Activated T-cell treated with anti-CD3 and anti-CD28 coated beads, Interleukin-2, amount 50 U/mL, for 24 hours (primary cell): ENCODE measurements around the gene RPP14.

ENCODE experiments used
- DNase-seq: peaks from one replicate; pipeline ENCODE4 v3.0.0-alpha.2; 2020
- H3K27ac Mint-ChIP-seq: 2 replicates; pipeline ENCODE4 v1.8.0; 2020; ENCODE audit warnings: mild to moderate bottlenecking, mixed read lengths
- H3K27me3 Mint-ChIP-seq: 2 replicates; pipeline ENCODE4 v1.8.0; 2020; ENCODE audit warnings: mixed read lengths
- H3K36me3 Mint-ChIP-seq: 2 replicates; pipeline ENCODE4 v1.8.0; 2020; ENCODE audit warnings: low read depth, mixed read lengths
- H3K4me1 Mint-ChIP-seq: 2 replicates; pipeline ENCODE4 v1.8.0; 2020; ENCODE audit warnings: low read depth, mixed read lengths
- H3K4me3 Mint-ChIP-seq: 2 replicates; pipeline ENCODE4 v1.8.0; 2020; ENCODE audit warnings: mild to moderate bottlenecking, moderate library complexity, mixed read lengths
- H3K9me3 Mint-ChIP-seq: 2 replicates; pipeline ENCODE4 v1.8.0; 2020; ENCODE audit warnings: mixed read lengths

The RPP14 gene

GRCh38 chr3:58350627-58351013 lies 44.6 kb downstream of the RPP14 start:
- DNase-seq: no peak
- Mint-ChIP-seq H3K27ac (peak overlapping the region; percentile 38), H3K4me1 (peaks cover 61% of the 10 kb centered on the region)

GRCh38 chr3:58351920-58352319 lies 45.9 kb downstream of the RPP14 start:
- Mint-ChIP-seq H3K9me3 (no peaks in the 10 kb centered on the region), H3K4me3 (no peak overlapping the region), H3K36me3 (peaks cover 39% of the 10 kb centered on the region), H3K27me3 (no peaks in the 10 kb centered on the region), H3K27ac (no peak overlapping the region), H3K4me1 (peaks cover 57% of the 10 kb centered on the region)
- DNase-seq: no peak

More at GRCh38 chr3:58350627-58351013, 44.6 kb downstream of the RPP14 start:
- Mint-ChIP-seq H3K27me3 (no peaks in the 10 kb centered on the region), H3K4me3 (no peak overlapping the region), H3K9me3 (no peaks in the 10 kb centered on the region), H3K36me3 (peaks cover 40% of the 10 kb centered on the region)

- H3K36me3 Mint-ChIP-seq: peaks cover 32% of the 10 kb centered on the region
- H3K4me1 Mint-ChIP-seq: peaks cover 56% of the 10 kb centered on the region
- peak overlapping the region; percentile 55 for H3K27ac Mint-ChIP-seq
- no peaks in the 10 kb centered on the region for H3K27me3 Mint-ChIP-seq
- no peak overlapping the region for H3K4me3 Mint-ChIP-seq
- no peak for DNase-seq
- no peaks in the 10 kb centered on the region for H3K9me3 Mint-ChIP-seq
Measured at GRCh38 chr3:58352626-58353025, 46.6 kb downstream of the RPP14 start.

GRCh38 chr3:58353722-58354553 lies 47.9 kb downstream of the RPP14 start:
- no peak overlapping the region for H3K4me3 Mint-ChIP-seq
- H3K36me3 Mint-ChIP-seq: peaks cover 21% of the 10 kb centered on the region
- no peaks in the 10 kb centered on the region for H3K9me3 Mint-ChIP-seq
- H3K27ac Mint-ChIP-seq: peak overlapping the region; percentile 83
- H3K4me1 Mint-ChIP-seq: peaks cover 65% of the 10 kb centered on the region
- no peak for DNase-seq
- H3K27me3 Mint-ChIP-seq: no peaks in the 10 kb centered on the region

- no peak overlapping the region for H3K27ac Mint-ChIP-seq
- no peak overlapping the region for H3K4me3 Mint-ChIP-seq
- DNase-seq: no peak
- H3K36me3 Mint-ChIP-seq: peaks cover 16% of the 10 kb centered on the region
- H3K9me3 Mint-ChIP-seq: no peaks in the 10 kb centered on the region
- no peaks in the 10 kb centered on the region for H3K27me3 Mint-ChIP-seq
- H3K4me1 Mint-ChIP-seq: peaks cover 54% of the 10 kb centered on the region
Measured at GRCh38 chr3:58355179-58355578, 49.1 kb downstream of the RPP14 start.

- no peaks in the 10 kb centered on the region for H3K27me3 Mint-ChIP-seq
- no peaks in the 10 kb centered on the region for H3K9me3 Mint-ChIP-seq
- H3K4me1 Mint-ChIP-seq: peaks cover 46% of the 10 kb centered on the region
- H3K36me3 Mint-ChIP-seq: peaks cover 18% of the 10 kb centered on the region
- H3K27ac Mint-ChIP-seq: no peak overlapping the region
- DNase-seq: no peak
- no peak overlapping the region for H3K4me3 Mint-ChIP-seq
Measured at GRCh38 chr3:58356054-58356453, 50.0 kb downstream of the RPP14 start.

- H3K4me3 Mint-ChIP-seq: no peak overlapping the region
Measured at GRCh38 chr3:58357402-58357801, 51.4 kb downstream of the RPP14 start.

GRCh38 chr3:58358092-58358491 lies 52.0 kb downstream of the RPP14 start:
- Mint-ChIP-seq H3K4me3 (no peak overlapping the region), H3K27me3 (no peaks in the 10 kb centered on the region), H3K27ac (peak overlapping the region; percentile 23), H3K36me3 (peaks cover 9% of the 10 kb centered on the region), H3K4me1 (peaks cover 39% of the 10 kb centered on the region), H3K9me3 (no peaks in the 10 kb centered on the region)
- no peak for DNase-seq

More at GRCh38 chr3:58357402-58357801, 51.4 kb downstream of the RPP14 start:
- H3K36me3 Mint-ChIP-seq: peaks cover 14% of the 10 kb centered on the region
- H3K4me1 Mint-ChIP-seq: peaks cover 41% of the 10 kb centered on the region
- peak overlapping the region; percentile 70 for H3K27ac Mint-ChIP-seq
- H3K27me3 Mint-ChIP-seq: no peaks in the 10 kb centered on the region
- DNase-seq: no peak
- no peaks in the 10 kb centered on the region for H3K9me3 Mint-ChIP-seq

GRCh38 chr3:58358808-58359207 lies 52.8 kb downstream of the RPP14 start:
- H3K4me3 Mint-ChIP-seq: no peak overlapping the region
- no peaks in the 10 kb centered on the region for H3K27me3 Mint-ChIP-seq
- H3K4me1 Mint-ChIP-seq: peaks cover 37% of the 10 kb centered on the region
- no peaks in the 10 kb centered on the region for H3K9me3 Mint-ChIP-seq
- DNase-seq: no peak
- H3K36me3 Mint-ChIP-seq: peaks cover 9% of the 10 kb centered on the region
- no peak overlapping the region for H3K27ac Mint-ChIP-seq

GRCh38 chr3:58359621-58360020 lies 53.6 kb downstream of the RPP14 start:
- Mint-ChIP-seq H3K27me3 (no peaks in the 10 kb centered on the region), H3K4me3 (no peak overlapping the region), H3K4me1 (peaks cover 34% of the 10 kb centered on the region), H3K36me3 (peaks cover 9% of the 10 kb centered on the region), H3K27ac (no peak overlapping the region), H3K9me3 (no peaks in the 10 kb centered on the region)
- DNase-seq: no peak

GRCh38 chr3:58361866-58362265 lies 55.8 kb downstream of the RPP14 start:
- H3K36me3 Mint-ChIP-seq: peaks cover 9% of the 10 kb centered on the region
- no peaks in the 10 kb centered on the region for H3K27me3 Mint-ChIP-seq
- H3K9me3 Mint-ChIP-seq: no peaks in the 10 kb centered on the region
- no peak for DNase-seq
- no peak overlapping the region for H3K4me3 Mint-ChIP-seq
- no peak overlapping the region for H3K27ac Mint-ChIP-seq
- H3K4me1 Mint-ChIP-seq: peaks cover 43% of the 10 kb centered on the region

GRCh38 chr3:58366699-58367098 lies 60.7 kb downstream of the RPP14 start:
- Mint-ChIP-seq H3K27ac (no peak overlapping the region), H3K4me3 (no peak overlapping the region), H3K9me3 (no peaks in the 10 kb centered on the region), H3K36me3 (peaks cover 35% of the 10 kb centered on the region), H3K4me1 (peaks cover 25% of the 10 kb centered on the region), H3K27me3 (no peaks in the 10 kb centered on the region)
- no peak for DNase-seq

GRCh38 chr3:58369038-58369437 lies 63.0 kb downstream of the RPP14 start:
- Mint-ChIP-seq H3K27me3 (no peaks in the 10 kb centered on the region), H3K27ac (no peak overlapping the region), H3K4me1 (peaks cover 21% of the 10 kb centered on the region), H3K36me3 (peaks cover 44% of the 10 kb centered on the region), H3K4me3 (no peak overlapping the region), H3K9me3 (no peaks in the 10 kb centered on the region)
- no peak for DNase-seq
